ENCODE measurements around the gene MGARP.

Gene MGARP

GRCh38 chr4:139319571-139319970 lies 39.5 kb upstream of the MGARP start:
- Histone ChIP-seq H3K79me2 (ENCODE audit: insufficient read depth, low read length) (peaks cover 98% of the 10 kb centered on the region), H3K4me1 (ENCODE audit: insufficient read depth, low read length, severe bottlenecking) (peaks cover 30% of the 10 kb centered on the region), H4K20me1 (ENCODE audit: insufficient read depth, low read length) (no peaks in the 10 kb centered on the region), H3K27me3 (ENCODE audit: insufficient read depth, low read length) (no peaks in the 10 kb centered on the region), H3K27ac (ENCODE audit: low read depth, low read length, poor library complexity, severe bottlenecking) (no peak overlapping the region), H3K36me3 (ENCODE audit: insufficient read depth, low read length) (peaks cover 54% of the 10 kb centered on the region), H3K9me2 (ENCODE audit: low read depth, low read length) (no peaks in the 10 kb centered on the region), H3K9ac (ENCODE audit: low read length) (no peak overlapping the region), H3F3A (ENCODE audit: insufficient read depth, low read length) (0 out of 2 replicates have a peak, but pooled peaks cover 3% of the 10 kb centered on the region), H3K4me2 (ENCODE audit: low read length) (no peak overlapping the region), H3K9me3 (ENCODE audit: low read length) (peaks cover 11% of the 10 kb centered on the region), H3K4me3 (ENCODE audit: low read depth, low read length, poor library complexity, severe bottlenecking) (no peak overlapping the region), H2AFZ (ENCODE audit: low read length) (no peak overlapping the region)
- TF ChIP-seq EZH2 (IDR thresholded peaks at IDR 0.05; ENCODE audit: borderline replicate concordance, low read length) (no peak), CTCF (IDR thresholded peaks at IDR 0.05; ENCODE audit: low read length) (no peak)

GRCh38 chr4:139317635-139318034 lies 37.6 kb upstream of the MGARP start:
- H3F3A ChIP-seq (ENCODE audit: insufficient read depth, low read length), result 0 out of 2 replicates have a peak, but pooled peaks cover 3% of the 10 kb centered on the region
- TF ChIP-seq EZH2 (IDR thresholded peaks at IDR 0.05; ENCODE audit: borderline replicate concordance, low read length) (no peak), CTCF (IDR thresholded peaks at IDR 0.05; ENCODE audit: low read length) (no peak)
- no peak overlapping the region for H3K9ac ChIP-seq (ENCODE audit: low read length)
- H3K27me3 ChIP-seq (ENCODE audit: insufficient read depth, low read length), result no peaks in the 10 kb centered on the region
- H3K9me3 ChIP-seq (ENCODE audit: low read length), result peaks cover 11% of the 10 kb centered on the region
- H3K4me1 ChIP-seq (ENCODE audit: insufficient read depth, low read length, severe bottlenecking), result peaks cover 36% of the 10 kb centered on the region
- no peaks in the 10 kb centered on the region for H4K20me1 ChIP-seq (ENCODE audit: insufficient read depth, low read length)
- no peak overlapping the region for H3K4me3 ChIP-seq (ENCODE audit: low read depth, low read length, poor library complexity, severe bottlenecking)
- H2AFZ ChIP-seq (ENCODE audit: low read length), result no peak overlapping the region
- no peak overlapping the region for H3K4me2 ChIP-seq (ENCODE audit: low read length)
- H3K36me3 ChIP-seq (ENCODE audit: insufficient read depth, low read length), result peaks cover 65% of the 10 kb centered on the region
- no peaks in the 10 kb centered on the region for H3K9me2 ChIP-seq (ENCODE audit: low read depth, low read length)
- H3K79me2 ChIP-seq (ENCODE audit: insufficient read depth, low read length), result peaks cover 100% of the 10 kb centered on the region
- H3K27ac ChIP-seq (ENCODE audit: low read depth, low read length, poor library complexity, severe bottlenecking), result no peak overlapping the region

GRCh38 chr4:139316733-139317132 lies 36.7 kb upstream of the MGARP start:
- no peaks in the 10 kb centered on the region for H3K9me2 ChIP-seq (ENCODE audit: low read depth, low read length)
- no peak for TF ChIP-seq EZH2 (IDR thresholded peaks at IDR 0.05; ENCODE audit: borderline replicate concordance, low read length)
- TF ChIP-seq CTCF (IDR thresholded peaks at IDR 0.05; ENCODE audit: low read length), result no peak
- H3K9ac ChIP-seq (ENCODE audit: low read length), result no peak overlapping the region
- H4K20me1 ChIP-seq (ENCODE audit: insufficient read depth, low read length), result no peaks in the 10 kb centered on the region
- no peak overlapping the region for H3K4me3 ChIP-seq (ENCODE audit: low read depth, low read length, poor library complexity, severe bottlenecking)
- peaks cover 11% of the 10 kb centered on the region for H3F3A ChIP-seq (ENCODE audit: insufficient read depth, low read length)
- H3K79me2 ChIP-seq (ENCODE audit: insufficient read depth, low read length), result peaks cover 100% of the 10 kb centered on the region
- no peak overlapping the region for H2AFZ ChIP-seq (ENCODE audit: low read length)
- no peak overlapping the region for H3K27ac ChIP-seq (ENCODE audit: low read depth, low read length, poor library complexity, severe bottlenecking)
- H3K36me3 ChIP-seq (ENCODE audit: insufficient read depth, low read length), result peaks cover 66% of the 10 kb centered on the region
- peaks cover 11% of the 10 kb centered on the region for H3K9me3 ChIP-seq (ENCODE audit: low read length)
- no peaks in the 10 kb centered on the region for H3K27me3 ChIP-seq (ENCODE audit: insufficient read depth, low read length)
- H3K4me2 ChIP-seq (ENCODE audit: low read length), result no peak overlapping the region
- peaks cover 45% of the 10 kb centered on the region for H3K4me1 ChIP-seq (ENCODE audit: insufficient read depth, low read length, severe bottlenecking)
